ENCODE measurements around the gene CELA2B.

GRCh38 chr1:15457585-15457984 lies 18.3 kb upstream of the CELA2B start:
- TF ChIP-seq POLR2A (IDR thresholded peaks at IDR 0.05) = no peak
- TF ChIP-seq, protein P1, sequence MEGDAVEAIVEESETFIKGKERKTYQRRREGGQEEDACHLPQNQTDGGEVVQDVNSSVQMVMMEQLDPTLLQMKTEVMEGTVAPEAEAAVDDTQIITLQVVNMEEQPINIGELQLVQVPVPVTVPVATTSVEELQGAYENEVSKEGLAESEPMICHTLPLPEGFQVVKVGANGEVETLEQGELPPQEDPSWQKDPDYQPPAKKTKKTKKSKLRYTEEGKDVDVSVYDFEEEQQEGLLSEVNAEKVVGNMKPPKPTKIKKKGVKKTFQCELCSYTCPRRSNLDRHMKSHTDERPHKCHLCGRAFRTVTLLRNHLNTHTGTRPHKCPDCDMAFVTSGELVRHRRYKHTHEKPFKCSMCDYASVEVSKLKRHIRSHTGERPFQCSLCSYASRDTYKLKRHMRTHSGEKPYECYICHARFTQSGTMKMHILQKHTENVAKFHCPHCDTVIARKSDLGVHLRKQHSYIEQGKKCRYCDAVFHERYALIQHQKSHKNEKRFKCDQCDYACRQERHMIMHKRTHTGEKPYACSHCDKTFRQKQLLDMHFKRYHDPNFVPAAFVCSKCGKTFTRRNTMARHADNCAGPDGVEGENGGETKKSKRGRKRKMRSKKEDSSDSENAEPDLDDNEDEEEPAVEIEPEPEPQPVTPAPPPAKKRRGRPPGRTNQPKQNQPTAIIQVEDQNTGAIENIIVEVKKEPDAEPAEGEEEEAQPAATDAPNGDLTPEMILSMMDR (IDR thresholded peaks at IDR 0.05 in 4 of 5, conservative IDR thresholded peaks at IDR 0.05 in 1 of 5) = no peak

All from gastrocnemius medialis (tissue), 4 donors.